SK-N-SH (cell line): Measurements from ENCODE around the gene ZFYVE27. TPM values are rescaled to one million over a fixed set of nuclear protein-coding genes. Genes with fewer than 3 reads are reported as not detected.

Experiments
- CTCF ChIA-PET: fragments of 300-600, 350-600 bp; formaldehyde crosslinking; extraction: SDS; loops from one replicate; lab custom pipeline; 2021; lab: Yijun Ruan, JAX
- POLR2A ChIA-PET: fragments of 350-600 bp; sonication (Branson Sonifier 250); formaldehyde crosslinking; extraction: SDS; loops from one replicate; lab custom pipeline; 2020; ENCODE audit warnings: antibody characterized with exemption, inconsistent platforms; lab: Yijun Ruan, JAX
- DNase-seq: peaks from one replicate; pipeline ENCODE4 v3.0.0; 2012
- H2AFZ ChIP-seq: fragments of 200-600 bp; sonication (generic); 2 replicates; pipeline ENCODE4 v1.8.1; 2016; ENCODE audit warnings: antibody characterized with exemption, mild to moderate bottlenecking, low read depth
- H3F3A ChIP-seq: fragments of 200-600 bp; sonication (generic); replicated peaks from 2 replicates; pipeline ENCODE3; 2016; ENCODE audit warnings: antibody characterized with exemption, mild to moderate bottlenecking; ENCODE audit not compliant: insufficient read depth
- H3K27ac ChIP-seq, 2 experiments: fragments of 200-500 bp in 1 of 2; fragments of 200-600 bp in 1 of 2; sonication (Bioruptor generic) in 1 of 2; sonication (generic), shearing (Covaris generic) in 1 of 2; 2 replicates each; pipeline versions ENCODE4 v1.5.1 to v1.6.1; 2014 to 2016; ENCODE audit warnings: low read depth in 2 of 2, inconsistent platforms in 1 of 2, low read length in 1 of 2, mild to moderate bottlenecking in 1 of 2, mixed read lengths in 1 of 2
- H3K27me3 ChIP-seq: fragments of 200-600 bp; sonication (generic), shearing (Covaris generic); 2 replicates; pipeline ENCODE4 v1.6.1; 2016; ENCODE audit warnings: mixed run types; ENCODE audit not compliant: insufficient read depth
- H3K36me3 ChIP-seq, 2 experiments: fragments of 200-500 bp in 1 of 2; fragments of 200-600 bp in 1 of 2; sonication (Bioruptor generic) in 1 of 2; sonication (generic) in 1 of 2; replicated peaks in 1 of 2; 2 replicates each; pipeline versions ENCODE3 to v1.5.1; 2014 to 2016; ENCODE audit warnings: low read length in 1 of 2, mild to moderate bottlenecking in 1 of 2; ENCODE audit not compliant: insufficient read depth in 2 of 2, control insufficient read depth in 1 of 2
- H3K4me1 ChIP-seq, 2 experiments: fragments of 200-500 bp in 1 of 2; fragments of 200-600 bp in 1 of 2; sonication (Bioruptor generic) in 1 of 2; sonication (generic), shearing (Covaris generic) in 1 of 2; 2 replicates each; pipeline versions ENCODE4 v1.5.1 to v1.6.1; 2014 to 2016; ENCODE audit warnings: low read depth in 1 of 2, low read length in 1 of 2, mixed run types in 1 of 2; ENCODE audit not compliant: insufficient read depth in 2 of 2, control insufficient read depth in 1 of 2
- H3K4me2 ChIP-seq: fragments of 200-600 bp; sonication (generic), shearing (Covaris generic); 2 replicates; pipeline ENCODE4 v1.6.1; 2017; ENCODE audit warnings: mixed run types
- H3K4me3 ChIP-seq, 2 experiments: fragments of 200-500 bp in 1 of 2; fragments of 200-600 bp in 1 of 2; sonication (Bioruptor generic) in 1 of 2; sonication (generic), shearing (Covaris generic) in 1 of 2; 2 replicates each; pipeline versions ENCODE4 v1.5.1 to v1.8.1; 2014 to 2016; ENCODE audit warnings: low read depth in 2 of 2, inconsistent platforms in 1 of 2, low read length in 1 of 2, mild to moderate bottlenecking in 1 of 2, mixed read lengths in 1 of 2, moderate library complexity in 1 of 2
- H3K79me2 ChIP-seq: fragments of 200-600 bp; sonication (generic); 2 replicates; pipeline ENCODE4 v1.8.1; 2017; ENCODE audit warnings: mild to moderate bottlenecking; ENCODE audit not compliant: insufficient read depth
- H3K9ac ChIP-seq: fragments of 200-600 bp; sonication (generic); 2 replicates; pipeline ENCODE4 v1.6.1; 2017; ENCODE audit warnings: mixed run types
- H3K9me2 ChIP-seq: fragments of 200-600 bp; sonication (generic); 2 replicates; pipeline ENCODE4 v1.6.1; 2017; ENCODE audit warnings: mixed run types
- H3K9me3 ChIP-seq: fragments of 200-600 bp; sonication (generic); 2 replicates; pipeline ENCODE4 v1.6.1; 2017; ENCODE audit warnings: mixed run types, mild to moderate bottlenecking, moderate library complexity
- H4K20me1 ChIP-seq: fragments of 200-600 bp; sonication (generic); 2 replicates; pipeline ENCODE4 v1.6.1; 2017; ENCODE audit warnings: mild to moderate bottlenecking, mixed run types; ENCODE audit not compliant: insufficient read depth
- ELF1 ChIP-seq: IDR thresholded peaks from 2 replicates; pipeline ENCODE4 v1.4.0; 2012
- EZH2phosphoT487 ChIP-seq: fragments of 200-600 bp; sonication (generic); IDR thresholded peaks from 2 replicates; pipeline ENCODE4 v1.6.1; 2017; ENCODE audit warnings: low read depth, mixed run types, mild to moderate bottlenecking, antibody characterized with exemption, moderate library complexity, borderline replicate concordance
- FOSL2 ChIP-seq: IDR thresholded peaks from 2 replicates; pipeline ENCODE4 v1.4.0; 2012; ENCODE audit warnings: low read depth, mild to moderate bottlenecking, moderate library complexity, borderline replicate concordance
- FOXM1 ChIP-seq: IDR thresholded peaks from 2 replicates; pipeline ENCODE4 v1.4.0; 2012; ENCODE audit warnings: low read depth, mild to moderate bottlenecking
- GATA2 ChIP-seq: sonication (generic); formaldehyde crosslinking; IDR thresholded peaks from 2 replicates; pipeline ENCODE4 v1.5.0; 2020; ENCODE audit warnings: mild to moderate bottlenecking, missing genetic modification reagents
- MEF2A ChIP-seq: IDR thresholded peaks from 2 replicates; pipeline ENCODE4 v1.4.0; 2012; ENCODE audit warnings: low read depth, borderline replicate concordance
- MXI1 ChIP-seq: IDR thresholded peaks from 2 replicates; pipeline ENCODE4 v1.6.1; 2012; ENCODE audit warnings: mild to moderate bottlenecking, low read depth, low read length, improper control_type of control experiment
- PBX3 ChIP-seq: IDR thresholded peaks from 2 replicates; pipeline ENCODE4; 2012
- RCOR1 ChIP-seq: fragments of 150-350 bp; IDR thresholded peaks from 2 replicates; pipeline ENCODE4 v1.6.1; 2017; ENCODE audit warnings: antibody characterized with exemption, low read length
- RXRA ChIP-seq: IDR thresholded peaks from 2 replicates; pipeline ENCODE4 v1.4.0; 2012; ENCODE audit warnings: low read depth, mild to moderate bottlenecking, borderline replicate concordance
- TAF1 ChIP-seq: IDR thresholded peaks from 2 replicates; pipeline ENCODE4 v1.6.1; 2012; ENCODE audit warnings: low read depth, mild to moderate bottlenecking, low read length, moderate library complexity, borderline replicate concordance
- TCF12 ChIP-seq: IDR thresholded peaks from 2 replicates; pipeline ENCODE4 v1.4.0; 2012
- WGBS: methylation state at CpG from one replicate; pipeline ENCODE4 v1.1.6; 2017; ENCODE audit warnings: low lambda C conversion rate; 5-methylcytosine and 5-hydroxymethylcytosine counted together
- polyA plus RNA-seq, 3 experiments: library from polyadenylated mRNA; depleted of rRNA; stranded (reverse); fragments of >200 nt; gene quantifications; 2 replicates each; pipeline ENCODE4 v1.2.3, GENCODE V29; 2012
- TF ChIP-seq, protein P1 (sequence below): IDR thresholded peaks from 2 replicates; pipeline ENCODE4 v1.4.0; 2012; ENCODE audit warnings: low read depth
- TF ChIP-seq, protein P2 (sequence below): fragments of 150-350 bp; IDR thresholded peaks from 2 replicates; pipeline ENCODE4 v1.6.1; 2016; ENCODE audit warnings: mild to moderate bottlenecking, low read depth, low read length
- TF ChIP-seq, protein P3 (sequence below): fragments of 150-350 bp; IDR thresholded peaks from 2 replicates; pipeline ENCODE4 v1.6.1; 2017; ENCODE audit warnings: antibody characterized with exemption, low read length, low read depth, borderline replicate concordance
- TF ChIP-seq, protein P4 (sequence below): IDR thresholded peaks from 2 replicates; pipeline ENCODE4 v1.4.0; 2012; ENCODE audit warnings: low read depth, borderline replicate concordance
- TF ChIP-seq, protein P5 (sequence below): IDR thresholded peaks from 2 replicates; pipeline ENCODE4 v1.4.0; 2012; ENCODE audit warnings: low read depth, borderline replicate concordance

Gene ZFYVE27
- polyA plus RNA-seq, 1 of the 3 experiments (the other 2 are of a cell fraction) = 30.5 TPM

DNA sequence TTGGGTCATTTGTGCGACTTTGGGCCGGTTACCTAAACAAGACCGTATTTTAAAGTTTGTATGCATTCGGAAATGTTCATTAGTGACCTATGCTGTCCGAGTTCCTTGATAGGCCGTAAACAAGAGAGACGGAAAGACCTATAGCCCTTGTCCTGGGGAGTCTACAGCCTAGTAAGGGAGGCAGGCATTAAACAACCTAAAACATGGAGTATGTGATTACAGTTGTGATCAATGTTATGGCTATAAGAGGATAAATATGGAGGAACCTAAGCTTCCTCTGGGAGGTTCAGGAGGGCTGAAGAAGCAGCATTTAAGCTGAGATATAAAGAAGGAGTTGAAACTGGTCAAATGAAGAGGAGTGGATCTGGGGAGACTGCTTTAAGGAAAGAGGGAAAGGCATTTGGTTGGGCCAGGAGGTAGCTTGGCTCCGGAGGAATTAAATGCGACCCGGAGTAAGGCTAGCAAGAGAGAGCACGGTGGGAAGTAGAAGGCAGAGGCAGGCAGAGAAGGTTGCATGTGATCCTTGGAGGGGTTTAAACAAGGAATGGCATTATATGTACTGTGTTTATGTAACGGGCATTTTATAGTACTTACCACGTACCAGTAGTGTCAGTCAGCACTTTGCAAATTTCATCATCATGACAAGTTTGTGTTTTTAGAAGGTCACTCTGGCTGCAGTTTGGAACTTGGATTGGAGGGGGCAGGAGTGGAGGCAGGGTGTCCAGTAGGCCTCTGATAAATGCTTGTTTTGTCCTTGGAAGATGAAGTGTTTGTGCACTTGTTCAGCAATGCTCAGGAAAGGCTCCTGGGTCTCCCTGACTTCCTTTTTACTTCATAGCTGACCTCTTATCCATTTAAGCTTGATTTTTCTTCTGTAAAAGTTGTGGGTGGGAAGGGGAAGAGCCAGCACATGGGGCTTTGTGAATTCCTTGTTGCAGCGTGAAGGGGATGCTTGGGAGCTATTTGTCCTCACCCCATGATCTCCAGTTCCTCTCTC is 48.8 kb upstream of the ZFYVE27 start:
- peak overlapping the region; percentile 97; the same call in 1 of the 2 replicates for H3K4me2 ChIP-seq
- H3K9me2 ChIP-seq = no peaks in the 10 kb centered on the region
- H3F3A ChIP-seq = peaks cover 21% of the 10 kb centered on the region
- 82% methylated on average over 14 of the region's 14 CpGs for WGBS
- H3K36me3 ChIP-seq = no peaks in the 10 kb centered on the region
- H3K9me3 ChIP-seq = no peaks in the 10 kb centered on the region
- CTCF ChIA-PET = interaction anchor here (0.7 to 8.1 kb wide), 10 partner anchors 10 to 182 kb away, joined by 3 to 60 read pairs (median 8); partner anchors contain the start of genes ANKRD2 and ZFYVE27
- H4K20me1 ChIP-seq = no peaks in the 10 kb centered on the region
- POLR2A ChIA-PET = interaction anchor here (0.8 to 2.7 kb wide), 4 partner anchors 10 to 48 kb away, joined by 4 to 21 read pairs (median 4); partner anchors contain the start of genes MARVELD1 and ZFYVE27
- TF ChIP-seq MEF2A (no peak), PBX3 (no peak), FOXM1 (no peak), TAF1 (no peak), RCOR1 (no peak), MXI1 (no peak), FOSL2 (no peak), TCF12 (no peak), ELF1 (no peak)
- H3K27me3 ChIP-seq = no peaks in the 10 kb centered on the region
- peak overlapping the region; percentile 65 to 70 for H3K27ac ChIP-seq
- H3K79me2 ChIP-seq = peaks cover 15% of the 10 kb centered on the region; the same call in 1 of the 2 replicates
- no peak for DNase-seq
- peaks cover 28 to 33% of the 10 kb centered on the region in 2 experiments; a peak in 3 of 4 replicates for H3K4me1 ChIP-seq
- H3K9ac ChIP-seq = peak overlapping the region; percentile 67
- H3K4me3 ChIP-seq = peak overlapping the region in 1 of 2 experiments; percentile 76; a peak in 2 of 4 replicates
- H2AFZ ChIP-seq = peak overlapping the region; percentile 88

DNA sequence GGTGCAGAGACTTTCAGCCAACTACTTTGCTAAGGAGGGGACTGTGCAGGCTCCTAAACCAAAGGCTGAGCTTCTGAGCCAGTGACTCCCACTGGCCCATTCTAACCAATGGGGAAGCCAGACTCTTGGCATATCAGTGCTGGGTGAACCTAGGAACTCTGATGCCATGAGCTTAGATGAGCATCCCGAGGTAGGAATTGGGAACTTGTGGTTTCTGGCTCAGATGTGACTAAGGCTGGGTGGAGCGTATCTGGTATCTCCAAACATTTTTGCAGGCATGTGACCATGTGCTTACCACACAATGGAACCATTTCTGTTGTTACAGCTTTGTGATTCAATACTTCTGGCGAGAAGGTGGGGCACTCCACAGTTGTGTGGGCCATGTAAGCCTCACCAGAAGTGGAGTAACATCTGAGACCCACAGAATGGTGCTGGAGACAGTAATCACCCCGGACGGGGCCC is 47.3 kb upstream of the ZFYVE27 start:
- H3K27ac ChIP-seq = peak overlapping the region in 1 of 2 experiments; percentile 61; a peak in 2 of 4 replicates
- no peaks in the 10 kb centered on the region for H3K9me3 ChIP-seq
- H3K79me2 ChIP-seq = peaks cover 13% of the 10 kb centered on the region; the same call in 1 of the 2 replicates
- peak overlapping the region; percentile 32; the same call in 1 of the 2 replicates for H2AFZ ChIP-seq
- H3K4me1 ChIP-seq = peaks cover 16 to 27% of the 10 kb centered on the region in 2 experiments; a peak in 3 of 4 replicates
- ChIA-PET POLR2A (no interaction called here), CTCF (interaction anchor here (1.3 to 8.1 kb wide), 5 partner anchors 10 to 42 kb away, joined by 4 to 60 read pairs (median 42); no protein-coding TSS in a partner anchor)
- H3K4me3 ChIP-seq = no peak overlapping the region
- H3K4me2 ChIP-seq = no peak overlapping the region
- no peak overlapping the region for H3K9ac ChIP-seq
- H3K36me3 ChIP-seq = no peaks in the 10 kb centered on the region
- H4K20me1 ChIP-seq = no peaks in the 10 kb centered on the region
- no peaks in the 10 kb centered on the region for H3K9me2 ChIP-seq
- WGBS = 83% methylated on average over 5 of the region's 5 CpGs
- DNase-seq = no peak
- H3K27me3 ChIP-seq = no peaks in the 10 kb centered on the region
- peaks cover 21% of the 10 kb centered on the region for H3F3A ChIP-seq
- TF ChIP-seq FOSL2 (no peak; the same call in 1 of the 2 replicates), TCF12 (0 out of 2 replicates have a peak, but pooled peaks have one; percentile 23), RCOR1 (no peak), GATA2 (CRISPR knock-in tag) (no peak), ELF1 (no peak), MXI1 (no peak), EZH2phosphoT487 (no peak), FOXM1 (no peak), RXRA (no peak)
- TF ChIP-seq, protein P1, sequence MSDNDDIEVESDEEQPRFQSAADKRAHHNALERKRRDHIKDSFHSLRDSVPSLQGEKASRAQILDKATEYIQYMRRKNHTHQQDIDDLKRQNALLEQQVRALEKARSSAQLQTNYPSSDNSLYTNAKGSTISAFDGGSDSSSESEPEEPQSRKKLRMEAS = peak; percentile 93
- TF ChIP-seq, protein P2, sequence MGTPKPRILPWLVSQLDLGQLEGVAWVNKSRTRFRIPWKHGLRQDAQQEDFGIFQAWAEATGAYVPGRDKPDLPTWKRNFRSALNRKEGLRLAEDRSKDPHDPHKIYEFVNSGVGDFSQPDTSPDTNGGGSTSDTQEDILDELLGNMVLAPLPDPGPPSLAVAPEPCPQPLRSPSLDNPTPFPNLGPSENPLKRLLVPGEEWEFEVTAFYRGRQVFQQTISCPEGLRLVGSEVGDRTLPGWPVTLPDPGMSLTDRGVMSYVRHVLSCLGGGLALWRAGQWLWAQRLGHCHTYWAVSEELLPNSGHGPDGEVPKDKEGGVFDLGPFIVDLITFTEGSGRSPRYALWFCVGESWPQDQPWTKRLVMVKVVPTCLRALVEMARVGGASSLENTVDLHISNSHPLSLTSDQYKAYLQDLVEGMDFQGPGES = no peak
- TF ChIP-seq, protein P3, sequence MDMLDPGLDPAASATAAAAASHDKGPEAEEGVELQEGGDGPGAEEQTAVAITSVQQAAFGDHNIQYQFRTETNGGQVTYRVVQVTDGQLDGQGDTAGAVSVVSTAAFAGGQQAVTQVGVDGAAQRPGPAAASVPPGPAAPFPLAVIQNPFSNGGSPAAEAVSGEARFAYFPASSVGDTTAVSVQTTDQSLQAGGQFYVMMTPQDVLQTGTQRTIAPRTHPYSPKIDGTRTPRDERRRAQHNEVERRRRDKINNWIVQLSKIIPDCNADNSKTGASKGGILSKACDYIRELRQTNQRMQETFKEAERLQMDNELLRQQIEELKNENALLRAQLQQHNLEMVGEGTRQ = no peak
- TF ChIP-seq, protein P4, sequence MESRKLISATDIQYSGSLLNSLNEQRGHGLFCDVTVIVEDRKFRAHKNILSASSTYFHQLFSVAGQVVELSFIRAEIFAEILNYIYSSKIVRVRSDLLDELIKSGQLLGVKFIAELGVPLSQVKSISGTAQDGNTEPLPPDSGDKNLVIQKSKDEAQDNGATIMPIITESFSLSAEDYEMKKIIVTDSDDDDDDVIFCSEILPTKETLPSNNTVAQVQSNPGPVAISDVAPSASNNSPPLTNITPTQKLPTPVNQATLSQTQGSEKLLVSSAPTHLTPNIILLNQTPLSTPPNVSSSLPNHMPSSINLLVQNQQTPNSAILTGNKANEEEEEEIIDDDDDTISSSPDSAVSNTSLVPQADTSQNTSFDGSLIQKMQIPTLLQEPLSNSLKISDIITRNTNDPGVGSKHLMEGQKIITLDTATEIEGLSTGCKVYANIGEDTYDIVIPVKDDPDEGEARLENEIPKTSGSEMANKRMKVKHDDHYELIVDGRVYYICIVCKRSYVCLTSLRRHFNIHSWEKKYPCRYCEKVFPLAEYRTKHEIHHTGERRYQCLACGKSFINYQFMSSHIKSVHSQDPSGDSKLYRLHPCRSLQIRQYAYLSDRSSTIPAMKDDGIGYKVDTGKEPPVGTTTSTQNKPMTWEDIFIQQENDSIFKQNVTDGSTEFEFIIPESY = no peak
- TF ChIP-seq, protein P5, sequence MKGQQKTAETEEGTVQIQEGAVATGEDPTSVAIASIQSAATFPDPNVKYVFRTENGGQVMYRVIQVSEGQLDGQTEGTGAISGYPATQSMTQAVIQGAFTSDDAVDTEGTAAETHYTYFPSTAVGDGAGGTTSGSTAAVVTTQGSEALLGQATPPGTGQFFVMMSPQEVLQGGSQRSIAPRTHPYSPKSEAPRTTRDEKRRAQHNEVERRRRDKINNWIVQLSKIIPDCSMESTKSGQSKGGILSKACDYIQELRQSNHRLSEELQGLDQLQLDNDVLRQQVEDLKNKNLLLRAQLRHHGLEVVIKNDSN = peak; percentile 66; the same call in 1 of the 2 replicates
